ENCODE measurements around the gene MXI1.
"Not testable (repeated sequence)": the region's sequence is repeated elsewhere in the genome, so short reads cannot be mapped to it uniquely, and the experiment has no call there.

Gene MXI1

DNA sequence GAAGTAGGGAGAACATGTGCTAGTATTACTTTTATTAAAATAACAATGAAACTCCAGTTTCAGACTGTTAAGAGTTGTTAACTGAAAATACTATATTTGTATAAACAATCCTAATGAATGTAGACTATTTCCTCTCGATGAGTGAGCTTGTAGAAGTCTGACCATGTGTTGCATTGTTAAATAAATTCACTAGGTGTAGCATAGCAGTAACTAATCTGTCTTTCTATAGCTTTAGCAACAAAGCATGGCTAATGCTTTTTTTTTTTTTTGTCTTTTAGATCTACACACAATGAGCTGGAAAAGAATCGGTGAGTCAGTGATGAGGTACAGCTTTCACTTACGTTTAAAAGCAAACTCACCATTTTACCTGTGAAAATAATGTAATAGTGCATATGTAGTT, 37.1 kb downstream of the MXI1 start:
- DNase-seq: no peak

- not testable (repeated sequence) for DNase-seq
Measured at GRCh38 chr10:110247833-110248232, 40.4 kb downstream of the MXI1 start.

- DNase-seq: not testable (repeated sequence)
Measured at GRCh38 chr10:110249489-110249888, 42.1 kb downstream of the MXI1 start.

DNA sequence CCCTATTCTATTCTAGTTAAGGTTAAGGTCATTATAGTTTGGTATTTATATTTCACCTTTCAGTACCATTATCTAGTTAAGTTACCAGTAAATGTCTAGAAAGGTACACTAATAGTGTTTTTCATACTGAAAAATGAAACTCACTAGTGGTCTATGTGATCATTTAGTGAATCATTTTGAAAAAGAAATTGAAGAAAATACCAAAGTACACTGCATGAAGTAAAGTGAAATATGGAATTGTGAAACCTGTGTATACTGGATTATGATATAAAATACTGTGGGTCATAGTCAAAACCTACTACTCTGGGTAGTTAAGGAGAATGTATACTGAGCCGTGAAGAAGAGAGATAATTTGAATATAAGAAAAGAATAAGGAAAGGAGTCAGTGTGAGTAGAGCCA, 44.0 kb downstream of the MXI1 start:
- not testable (repeated sequence) for DNase-seq

- no peak for DNase-seq
Measured at GRCh38 chr10:110252151-110252550, 44.7 kb downstream of the MXI1 start.

- no peak for DNase-seq
Measured at GRCh38 chr10:110254467-110254866, 47.1 kb downstream of the MXI1 start.

GRCh38 chr10:110258542-110258941, 51.1 kb downstream of the MXI1 start:
- DNase-seq: no peak

- no peak for DNase-seq
Measured at GRCh38 chr10:110259317-110259716, 51.9 kb downstream of the MXI1 start.

DNA sequence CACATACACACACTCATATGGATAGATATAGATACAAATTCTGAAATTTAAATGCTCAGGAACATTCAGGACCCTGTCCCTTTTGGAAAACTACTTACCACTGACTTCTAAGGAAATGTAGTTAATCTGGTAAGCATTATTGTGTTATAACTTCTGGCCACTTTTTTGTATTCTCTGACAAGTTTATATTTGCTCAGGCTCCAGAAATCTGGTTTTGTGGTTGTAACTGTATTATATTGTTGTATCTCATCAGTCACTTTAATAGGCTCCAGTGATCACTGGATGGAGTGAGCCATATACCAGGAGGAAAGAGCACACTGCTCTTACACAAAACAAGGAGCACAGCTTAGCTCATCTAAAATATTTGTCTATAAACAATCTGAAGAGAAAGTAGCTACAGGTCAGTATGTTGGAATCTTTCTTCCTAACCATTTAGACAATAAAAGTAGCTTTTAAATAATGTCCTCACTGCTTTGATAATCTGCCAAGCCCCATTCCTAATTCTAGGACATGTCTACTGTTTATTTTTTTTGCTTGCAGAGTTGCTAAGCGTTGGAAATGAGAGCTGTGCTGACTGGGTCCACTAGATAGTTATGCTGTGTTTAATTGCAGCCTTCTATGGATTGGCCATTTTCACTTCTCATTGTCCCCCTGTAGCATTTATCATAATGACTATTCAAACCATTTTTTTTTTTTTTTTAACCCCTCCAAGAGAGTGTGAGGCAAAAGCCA, 53.5 kb downstream of the MXI1 start:
- DNase-seq: no peak

- no peak for DNase-seq
Measured at GRCh38 chr10:110263164-110263563, 55.8 kb downstream of the MXI1 start.

- no peak for DNase-seq
Measured at GRCh38 chr10:110265573-110266193, 58.3 kb downstream of the MXI1 start.

GRCh38 chr10:110267276-110267675, 59.9 kb downstream of the MXI1 start:
- DNase-seq: no peak

DNA sequence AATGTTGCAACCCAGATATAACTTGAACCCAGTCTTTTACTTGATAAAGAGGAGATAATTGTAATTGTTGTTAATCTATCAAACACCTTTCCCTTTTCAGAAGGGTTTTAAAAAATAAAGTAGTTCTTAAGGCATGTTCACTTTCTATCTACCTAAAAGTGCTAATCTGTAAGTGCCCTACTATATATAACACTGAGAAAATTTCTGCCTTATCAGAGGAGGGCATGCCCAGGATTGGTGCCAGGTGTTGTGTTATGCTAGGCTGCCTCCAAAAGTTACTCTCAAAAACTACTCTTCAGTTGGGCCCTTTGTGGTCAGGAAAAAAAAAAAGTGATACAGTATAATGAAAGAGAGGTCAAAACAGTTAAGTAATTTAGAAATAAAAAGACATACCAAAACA, 61.0 kb downstream of the MXI1 start:
- no peak for DNase-seq

- DNase-seq: no peak
Measured at GRCh38 chr10:110268971-110269370, 61.6 kb downstream of the MXI1 start.

- no peak for DNase-seq
Measured at GRCh38 chr10:110269374-110270318, 62.2 kb downstream of the MXI1 start.

DNA sequence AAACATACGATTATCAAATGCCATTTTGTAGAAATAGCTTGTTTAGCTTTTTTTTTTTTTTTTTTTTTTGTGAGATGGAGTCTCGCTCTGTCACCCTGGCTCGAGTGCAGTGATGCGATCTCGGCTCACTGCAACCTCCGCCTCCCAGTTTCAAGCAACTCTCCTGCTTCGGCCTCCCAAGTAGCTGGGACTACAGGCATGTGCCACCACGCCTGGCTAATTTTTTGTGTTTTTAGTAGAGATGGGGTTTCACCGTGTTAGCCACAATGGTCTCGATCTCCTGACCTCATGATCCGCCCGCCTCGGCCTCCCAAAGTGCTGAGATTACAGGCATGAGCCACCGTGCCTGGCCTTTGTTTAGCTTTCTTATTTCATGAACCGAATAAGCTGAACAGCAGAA, 65.6 kb downstream of the MXI1 start:
- DNase-seq: not testable (repeated sequence)

- no peak for DNase-seq
Measured at GRCh38 chr10:110273474-110273873, 66.1 kb downstream of the MXI1 start.

DNA sequence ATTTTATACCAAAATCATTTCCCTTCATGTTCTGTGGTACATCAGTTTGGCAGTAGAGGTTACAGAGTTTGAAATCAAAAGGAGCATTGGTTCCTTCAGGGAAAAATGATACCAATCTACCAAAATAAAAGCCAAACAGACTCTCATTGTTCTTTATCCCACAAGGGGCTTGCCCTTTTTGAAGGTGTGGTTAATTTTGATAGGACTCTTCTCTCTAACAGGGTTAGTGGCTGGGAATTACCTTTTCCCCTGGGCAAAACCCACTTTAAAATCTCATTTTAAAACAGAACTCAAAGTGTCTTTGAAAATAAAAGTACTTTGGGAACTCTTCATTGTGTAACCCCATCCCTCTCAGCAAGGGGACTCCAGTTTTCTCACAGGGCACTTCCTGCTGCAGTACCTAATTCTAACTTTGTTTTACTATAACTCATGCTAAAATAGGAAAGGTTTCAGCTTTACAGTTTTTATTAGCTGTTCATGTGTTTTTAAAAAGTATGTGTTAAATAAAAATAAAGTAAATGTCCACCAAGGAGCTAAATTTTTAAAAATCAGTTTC, 66.7 kb downstream of the MXI1 start:
- no peak for DNase-seq

- no peak for DNase-seq
Measured at GRCh38 chr10:110274647-110275046, 67.2 kb downstream of the MXI1 start.

DNA sequence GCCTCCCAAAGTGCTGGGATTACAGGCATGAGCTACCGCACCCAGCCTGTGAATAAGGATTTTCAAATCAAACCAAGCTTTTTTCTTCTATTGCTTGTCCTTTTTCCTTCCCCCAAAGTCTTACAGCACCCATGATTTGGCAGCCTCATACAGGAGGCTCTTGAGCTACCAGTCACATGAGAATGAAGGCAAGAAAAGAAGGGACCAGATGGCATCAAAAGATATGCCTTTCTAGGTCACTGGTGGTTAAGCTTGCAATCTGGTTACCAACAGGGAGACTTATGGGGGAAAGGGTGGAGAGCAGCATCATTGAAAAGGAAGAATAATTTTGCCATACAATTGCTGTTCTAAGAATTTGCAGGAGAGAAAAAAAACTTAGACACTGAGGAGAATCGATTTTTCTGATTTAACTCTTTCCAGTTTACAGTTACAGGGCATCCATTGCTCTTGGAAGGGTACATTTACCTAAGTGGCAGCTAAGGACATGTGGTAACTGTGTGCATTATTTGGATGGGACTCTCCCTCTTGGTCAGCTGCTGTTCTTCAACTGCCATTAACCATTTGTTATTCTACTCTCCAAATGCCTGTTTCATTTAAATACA, 67.8 kb downstream of the MXI1 start:
- DNase-seq: no peak

GRCh38 chr10:110276603-110277002, 69.2 kb downstream of the MXI1 start:
- no peak for DNase-seq

DNA sequence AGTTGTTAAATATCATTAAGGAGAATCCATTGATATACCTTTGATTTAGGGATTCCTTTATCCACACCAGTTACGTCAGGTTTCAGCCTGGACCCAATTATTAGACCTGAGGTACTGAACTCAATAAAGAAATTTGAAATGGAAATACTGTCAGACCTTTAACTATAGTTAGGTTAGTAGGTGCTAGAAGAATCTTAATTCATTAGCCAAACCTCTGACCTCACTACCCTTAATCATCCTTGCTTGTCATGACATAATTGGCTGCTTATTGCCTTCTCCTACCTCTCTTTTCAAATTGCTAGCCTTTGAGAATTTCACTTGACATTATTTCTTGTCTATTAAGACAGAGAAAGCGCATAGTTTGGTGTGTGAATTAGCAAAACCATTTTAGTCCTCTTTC, 70.2 kb downstream of the MXI1 start:
- DNase-seq: no peak

All from NCI-H1436 (cell line).